Gastrocnemius medialis (tissue), 4 donors: ENCODE data around the gene FOLR1. TPM values are rescaled to one million over a fixed set of nuclear protein-coding genes. Genes with fewer than 3 reads are reported as not detected.
"Not testable (repeated sequence)": the region's sequence is repeated elsewhere in the genome, so short reads cannot be mapped to it uniquely, and the experiment has no call there.

Experiments
- ATAC-seq, 2 donors: fragments of 150-250 bp; one replicate each; pipeline ENCODE4 v1.9.1; 2016
- DNase-seq, 2 donors: peaks; one replicate each; pipeline ENCODE4 v3.0.0-alpha.2; 2019
- H3K27ac ChIP-seq, 4 donors: fragments of 200-600 bp; sonication (generic); 1 replicate in 1 of 4; 2 replicates in 3 of 4; pipeline ENCODE4 v1.5.1; 2016 to 2018; ENCODE audit warnings: mild to moderate bottlenecking in 2 of 4, moderate library complexity in 1 of 4
- H3K27me3 ChIP-seq, 3 donors: fragments of 200-600 bp; sonication (generic) in 2 of 3; 1 replicate in 1 of 3; 2 replicates in 2 of 3; pipeline versions ENCODE4 v1.5.1 to v1.6.0; 2016 to 2019; ENCODE audit warnings: mild to moderate bottlenecking in 1 of 3, moderate library complexity in 1 of 3
- H3K36me3 ChIP-seq, 2 donors: fragments of 200-600 bp; sonication (generic) in 1 of 2; one replicate each; pipeline ENCODE4 v1.5.1; 2017 to 2018
- H3K4me1 ChIP-seq, 2 donors: fragments of 200-600 bp; sonication (generic) in 1 of 2; one replicate each; pipeline ENCODE4 v1.5.1; 2016 to 2017; ENCODE audit warnings: mild to moderate bottlenecking in 2 of 2
- H3K4me3 ChIP-seq, 4 donors: fragments of 200-600 bp; sonication (generic) in 3 of 4; 1 replicate in 1 of 4; 2 replicates in 3 of 4; pipeline ENCODE4 v1.5.1; 2016 to 2019; ENCODE audit warnings: mild to moderate bottlenecking in 2 of 4
- H3K9me3 ChIP-seq, 3 donors: fragments of 200-600 bp; sonication (generic) in 2 of 3; 1 replicate in 1 of 3; 2 replicates in 2 of 3; pipeline ENCODE4 v1.5.1; 2016 to 2019
- CTCF ChIP-seq, 5 experiments: fragments of 450-650 bp in 3 of 5; fragments of 200-600 bp in 2 of 5; sonication (generic) in 2 of 5; IDR thresholded peaks in 4 of 5; conservative IDR thresholded peaks in 1 of 5; 1 replicate in 4 of 5; 2 replicates in 1 of 5; pipeline ENCODE4 v1.5.1; 2016 to 2019; ENCODE audit warnings: antibody characterized with exemption in 5 of 5, mild to moderate bottlenecking in 3 of 5, moderate library complexity in 3 of 5
- POLR2A ChIP-seq, 2 donors: fragments of 450-650 bp; IDR thresholded peaks; one replicate each; pipeline ENCODE4 v1.6.1; 2017; ENCODE audit warnings: antibody characterized with exemption in 2 of 2, mild to moderate bottlenecking in 2 of 2, moderate library complexity in 2 of 2
- in situ Hi-C, 4 donors: fragments of 200-750 bp; cut with MboI; loops; one replicate each; pipeline versions ENCODE4 v1.15.0 to v1.8.0; 2017; ENCODE audit warnings: low sequenced_read_pairs in 4 of 4
- intact Hi-C: fragments of 100-400 bp; cut with DNase I; formaldehyde crosslinking; loops from one replicate; pipeline ENCODE4 v1.15.1; 2023; ENCODE audit warnings: low total_unique reads
- total RNA-seq, 4 donors: library from RNA; depleted of rRNA; stranded (reverse); fragments of >200 nt; gene quantifications; one replicate each; pipeline versions ENCODE4 v1.1.0 to v1.2.3, GENCODE V29; 2016

The FOLR1 gene
- total RNA-seq, 4 donors from 2014 or later, result not detected

GRCh38 chr11:72203163-72203562 is 11.2 kb downstream of the FOLR1 start:
- Histone ChIP-seq H3K4me1 (no peaks in the 10 kb centered on the region), H3K4me3 (no peak overlapping the region), H3K9me3 (no peaks in the 10 kb centered on the region), H3K27me3 (no peaks in the 10 kb centered on the region), H3K27ac (no peak overlapping the region), H3K36me3 (no peaks in the 10 kb centered on the region)
- in situ Hi-C loops, result no loop called here
- ATAC-seq, result no peak
- TF ChIP-seq CTCF (IDR thresholded peaks at IDR 0.05 in 4 of 5, conservative IDR thresholded peaks at IDR 0.05 in 1 of 5), result no peak
- TF ChIP-seq POLR2A (IDR thresholded peaks at IDR 0.05), result no peak
- DNase-seq, result no peak
- intact Hi-C loops, result no loop called here

GRCh38 chr11:72204886-72205285 is 12.9 kb downstream of the FOLR1 start:
- DNase-seq (no peak), ATAC-seq (no peak)
- in situ Hi-C loops, result no loop called here
- no peaks in the 10 kb centered on the region for H3K9me3 ChIP-seq
- H3K27me3 ChIP-seq, result peaks cover 0 to 3% (median 0%) of the 10 kb centered on the region in 3 donors
- H3K27ac ChIP-seq, result no peak overlapping the region
- H3K36me3 ChIP-seq, result no peaks in the 10 kb centered on the region
- no peaks in the 10 kb centered on the region for H3K4me1 ChIP-seq
- intact Hi-C loops, result no loop called here
- no peak overlapping the region for H3K4me3 ChIP-seq
- TF ChIP-seq CTCF (IDR thresholded peaks at IDR 0.05 in 4 of 5, conservative IDR thresholded peaks at IDR 0.05 in 1 of 5), result no peak
- TF ChIP-seq POLR2A (IDR thresholded peaks at IDR 0.05), result no peak

GRCh38 chr11:72206794-72207193 is 14.9 kb downstream of the FOLR1 start:
- intact Hi-C loops, ATAC-seq, H3K27me3 ChIP-seq, H3K4me1 ChIP-seq, DNase-seq, H3K9me3 ChIP-seq, in situ Hi-C loops, H3K27ac ChIP-seq, H3K4me3 ChIP-seq, H3K36me3 ChIP-seq: not testable (repeated sequence)

- H3K36me3 ChIP-seq, result no peaks in the 10 kb centered on the region
- no peaks in the 10 kb centered on the region for H3K9me3 ChIP-seq
- H3K27ac ChIP-seq, result no peak overlapping the region
- TF ChIP-seq POLR2A (IDR thresholded peaks at IDR 0.05), result no peak
- no peak for TF ChIP-seq CTCF (IDR thresholded peaks at IDR 0.05 in 4 of 5, conservative IDR thresholded peaks at IDR 0.05 in 1 of 5)
- H3K27me3 ChIP-seq, result peaks cover 0 to 3% (median 0%) of the 10 kb centered on the region in 3 donors
- no peaks in the 10 kb centered on the region for H3K4me1 ChIP-seq
- ATAC-seq (no peak), DNase-seq (no peak)
- in situ Hi-C loops (no loop called here), intact Hi-C loops (no loop called here)
- H3K4me3 ChIP-seq, result no peak overlapping the region
Observed at GRCh38 chr11:72208281-72208680, 16.3 kb downstream of the FOLR1 start.

- TF ChIP-seq CTCF (IDR thresholded peaks at IDR 0.05 in 4 of 5, conservative IDR thresholded peaks at IDR 0.05 in 1 of 5) (no peak), POLR2A (IDR thresholded peaks at IDR 0.05) (no peak)
- ATAC-seq (no peak), DNase-seq (no peak)
- H3K27ac ChIP-seq, result no peak overlapping the region
- H3K4me3 ChIP-seq, result peak overlapping the region in 1 of 4 donors; percentile 9
- H3K9me3 ChIP-seq, result no peaks in the 10 kb centered on the region
- intact Hi-C loops (no loop called here), in situ Hi-C loops (no loop called here)
- H3K36me3 ChIP-seq, result no peaks in the 10 kb centered on the region
- H3K4me1 ChIP-seq, result no peaks in the 10 kb centered on the region
- peaks cover 0 to 3% (median 0%) of the 10 kb centered on the region in 3 donors for H3K27me3 ChIP-seq
Observed at GRCh38 chr11:72209101-72209500, 17.2 kb downstream of the FOLR1 start.
